H9 (cell line): ENCODE measurements around the gene LAMC1. TPM values are rescaled to one million over a fixed set of nuclear protein-coding genes. Genes with fewer than 3 reads are reported as not detected.

Experiments
- DNase-seq: peaks from one replicate; pipeline ENCODE4 v3.0.0-alpha.2; 2017
- H2AFZ ChIP-seq: one replicate; pipeline ENCODE4 v1.6.1; 2013; ENCODE audit warnings: mild to moderate bottlenecking, low read length, control low read depth, moderate library complexity
- H2AK5ac ChIP-seq: 2 replicates; pipeline ENCODE4 v1.6.1; 2013; ENCODE audit warnings: low read length, control low read depth, mixed read lengths; ENCODE audit not compliant: insufficient read length
- H2BK120ac ChIP-seq: one replicate; pipeline ENCODE4 v1.6.1; 2013; ENCODE audit warnings: low read depth, mild to moderate bottlenecking, low read length, control low read depth, inconsistent platforms; ENCODE audit not compliant: poor library complexity, severe bottlenecking
- H2BK12ac ChIP-seq: 2 replicates; pipeline ENCODE4 v1.6.1; 2013; ENCODE audit warnings: low read length, control low read depth, mixed read lengths, low read depth; ENCODE audit not compliant: insufficient read length
- H2BK15ac ChIP-seq: 2 replicates; pipeline ENCODE4 v1.6.1; 2013; ENCODE audit warnings: low read depth, low read length, control low read depth
- H2BK20ac ChIP-seq: one replicate; pipeline ENCODE4 v1.6.1; 2013; ENCODE audit warnings: low read depth, mild to moderate bottlenecking, low read length, control low read depth, inconsistent platforms; ENCODE audit not compliant: poor library complexity, severe bottlenecking
- H2BK5ac ChIP-seq: 2 replicates; pipeline ENCODE4 v1.6.1; 2013; ENCODE audit warnings: low read length, control low read depth, mixed read lengths; ENCODE audit not compliant: insufficient read length
- H3K14ac ChIP-seq: 2 replicates; pipeline ENCODE4 v1.6.1; 2013; ENCODE audit warnings: low read length, control low read depth; ENCODE audit not compliant: insufficient read depth
- H3K18ac ChIP-seq: 2 replicates; pipeline ENCODE4 v1.6.1; 2013; ENCODE audit warnings: low read depth, mild to moderate bottlenecking, mixed read lengths, low read length, control low read depth; ENCODE audit not compliant: insufficient read length
- H3K23ac ChIP-seq: 2 replicates; pipeline ENCODE4 v1.6.1; 2013; ENCODE audit warnings: low read length, control low read depth, mixed read lengths, low read depth; ENCODE audit not compliant: insufficient read length
- H3K23me2 ChIP-seq: 2 replicates; pipeline ENCODE4 v1.6.1; 2013; ENCODE audit warnings: low read depth, mild to moderate bottlenecking, mixed read lengths, low read length, control low read depth; ENCODE audit not compliant: insufficient read length, poor library complexity, severe bottlenecking
- H3K27ac ChIP-seq: 2 replicates; pipeline ENCODE4 v1.5.1; 2013; ENCODE audit warnings: low read length, control low read depth, mixed read lengths, low read depth; ENCODE audit not compliant: insufficient read length
- H3K27me3 ChIP-seq: 2 replicates; pipeline ENCODE4 v1.6.1; 2013; ENCODE audit warnings: low read length, control low read depth, inconsistent platforms; ENCODE audit not compliant: insufficient read depth
- H3K4ac ChIP-seq: 2 replicates; pipeline ENCODE4 v1.6.1; 2013; ENCODE audit warnings: low read depth, mild to moderate bottlenecking, control low read depth, inconsistent platforms, low read length, moderate library complexity
- H3K4me1 ChIP-seq: 2 replicates; pipeline ENCODE4 v1.6.1; 2013; ENCODE audit warnings: low read length, control low read depth, inconsistent platforms; ENCODE audit not compliant: insufficient read depth
- H3K4me2 ChIP-seq: 2 replicates; pipeline ENCODE4 v1.6.1; 2013; ENCODE audit warnings: low read length, control low read depth, mixed read lengths; ENCODE audit not compliant: insufficient read length, insufficient read depth
- H3K56ac ChIP-seq: 2 replicates; pipeline ENCODE4 v1.6.1; 2013; ENCODE audit warnings: low read depth, mild to moderate bottlenecking, mixed read lengths, low read length, control low read depth; ENCODE audit not compliant: insufficient read length
- H3K79me1 ChIP-seq: 2 replicates; pipeline ENCODE4 v1.6.1; 2013; ENCODE audit warnings: low read depth, mild to moderate bottlenecking, moderate library complexity, low read length, control low read depth, inconsistent platforms; ENCODE audit not compliant: insufficient read depth, poor library complexity, severe bottlenecking
- H3K79me2 ChIP-seq: 2 replicates; pipeline ENCODE4 v1.6.1; 2013; ENCODE audit warnings: low read length, control low read depth, inconsistent platforms; ENCODE audit not compliant: insufficient read depth
- H3K9ac ChIP-seq: 2 replicates; pipeline ENCODE4 v1.6.1; 2013; ENCODE audit warnings: low read length, control low read depth, mixed read lengths; ENCODE audit not compliant: insufficient read length; ENCODE audit errors: extremely low read depth
- H3K9me3 ChIP-seq: one replicate; pipeline ENCODE4 v1.6.1; 2013; ENCODE audit warnings: low read depth, low read length, inconsistent platforms; ENCODE audit not compliant: control insufficient read depth
- H3T11ph ChIP-seq: one replicate; pipeline ENCODE4 v1.6.1; 2013; ENCODE audit warnings: mild to moderate bottlenecking, low read length, control low read depth, inconsistent platforms
- H4K20me1 ChIP-seq: one replicate; pipeline ENCODE4 v1.6.1; 2013; ENCODE audit not compliant: control insufficient read depth, insufficient read length, insufficient read depth
- H4K5ac ChIP-seq: 2 replicates; pipeline ENCODE4 v1.6.1; 2013; ENCODE audit warnings: low read depth, mild to moderate bottlenecking, mixed read lengths, low read length, control low read depth; ENCODE audit not compliant: insufficient read length
- H4K8ac ChIP-seq: replicated peaks from 2 replicates; pipeline ENCODE4 v1.6.1; 2013; ENCODE audit warnings: low read length, control low read depth, mixed read lengths, low read depth; ENCODE audit not compliant: insufficient read length
- H4K91ac ChIP-seq: 2 replicates; pipeline ENCODE4 v1.6.1; 2013; ENCODE audit warnings: low read depth, mild to moderate bottlenecking, moderate library complexity, mixed read lengths, low read length, control low read depth; ENCODE audit not compliant: insufficient read length
- H3K27ac Mint-ChIP-seq, 3 experiments: 2 replicates in 2 of 3; 3 replicates in 1 of 3; pipeline ENCODE4 v1.8.0; 2020 to 2021; ENCODE audit warnings: mixed read lengths in 3 of 3, mild to moderate bottlenecking in 1 of 3, moderate library complexity in 1 of 3
- H3K27me3 Mint-ChIP-seq: 2 replicates; pipeline ENCODE4 v1.8.0; 2021; ENCODE audit warnings: low read depth, mild to moderate bottlenecking, moderate library complexity, mixed read lengths
- H3K36me3 Mint-ChIP-seq, 3 experiments: 2 replicates in 2 of 3; 3 replicates in 1 of 3; pipeline ENCODE4 v1.8.0; 2020 to 2021; ENCODE audit warnings: low read depth in 3 of 3, mixed read lengths in 3 of 3; ENCODE audit not compliant: insufficient read depth in 1 of 3
- H3K4me1 Mint-ChIP-seq, 2 experiments: 2 replicates each; pipeline ENCODE4 v1.8.0; 2020; ENCODE audit warnings: mixed read lengths in 2 of 2
- H3K4me3 Mint-ChIP-seq, 2 experiments: 2 replicates in 1 of 2; 3 replicates in 1 of 2; pipeline ENCODE4 v1.8.0; 2020 to 2021; ENCODE audit warnings: mild to moderate bottlenecking in 2 of 2, mixed read lengths in 2 of 2, moderate library complexity in 1 of 2
- H3K9me3 Mint-ChIP-seq, 2 experiments: 2 replicates in 1 of 2; 3 replicates in 1 of 2; pipeline ENCODE4 v1.8.0; 2020; ENCODE audit warnings: mild to moderate bottlenecking in 2 of 2, mixed read lengths in 2 of 2, moderate library complexity in 1 of 2
- CTCF ChIP-seq: fragments of 200-600 bp; sonication (generic); conservative IDR thresholded peaks from 3 replicates; pipeline ENCODE4 v1.8.0; 2021; ENCODE audit warnings: antibody characterized with exemption, mild to moderate bottlenecking
- WGBS: extraction: QIAGEN DNeasy Blood & Tissue Kit; methylation state at CpG from one replicate; pipeline ENCODE4 v1.1.7; 2013; ENCODE audit warnings: missing lambda C conversion rate, low lambda C conversion rate, mixed read lengths; ENCODE audit not compliant: insufficient read length; ENCODE audit errors: extremely low coverage; 5-methylcytosine and 5-hydroxymethylcytosine counted together
- total RNA-seq: library from RNA; stranded (reverse); gene quantifications from 2 replicates; pipeline ENCODE4 v1.2.1, GENCODE V29; 2021

The LAMC1 gene
- total RNA-seq, 1 experiment from 2014 or later: 96.2 TPM

- peaks cover 5 to 7% of the 10 kb centered on the region in 2 experiments for H3K9me3 Mint-ChIP-seq
- Histone ChIP-seq H2AFZ (no peak overlapping the region), H3K79me2 (peaks cover 3% of the 10 kb centered on the region; the same call in 1 of the 2 replicates), H3K27me3 (no peaks in the 10 kb centered on the region), H3K18ac (no peak overlapping the region), H3K23ac (no peak overlapping the region), H4K8ac (no peak overlapping the region), H3K9me3 (no peaks in the 10 kb centered on the region), H4K91ac (no peak overlapping the region), H3K79me1 (peaks cover 2% of the 10 kb centered on the region), H2BK20ac (no peak overlapping the region), H3K4me2 (no peak overlapping the region), H3K4me1 (peaks cover 5% of the 10 kb centered on the region; the same call in 1 of the 2 replicates), H2BK120ac (no peak overlapping the region), H3K9ac (no peak overlapping the region), H4K5ac (no peak overlapping the region), H3K23me2 (no peaks in the 10 kb centered on the region), H3K27ac (no peak overlapping the region), H3K14ac (no peak overlapping the region), H3K4ac (no peak overlapping the region), H3T11ph (no peak overlapping the region), H2BK15ac (no peak overlapping the region), H2BK5ac (no peak overlapping the region), H4K20me1 (no peaks in the 10 kb centered on the region), H2BK12ac (no peak overlapping the region), H3K56ac (no peak overlapping the region), H2AK5ac (no peak overlapping the region)
- TF ChIP-seq CTCF: no peak
- peaks cover 24 to 29% of the 10 kb centered on the region in 2 experiments for H3K4me1 Mint-ChIP-seq
- H3K4me3 Mint-ChIP-seq: no peak overlapping the region
- no peak overlapping the region for H3K27ac Mint-ChIP-seq
- WGBS: no CpG with 5 or more reads among the region's 2 CpGs
- peaks cover 5 to 7% (median 7%) of the 10 kb centered on the region in 3 experiments for H3K36me3 Mint-ChIP-seq
- H3K27me3 Mint-ChIP-seq: no peaks in the 10 kb centered on the region
- DNase-seq: no peak
Observed at GRCh38 chr1:183074215-183074614, 51.0 kb downstream of the LAMC1 start.
